Myocyte (in vitro differentiated cells): ENCODE results near the gene VPS13D. TPM values are rescaled to one million over a fixed set of nuclear protein-coding genes. Genes with fewer than 3 reads are reported as not detected.
"Not testable (repeated sequence)": the region's sequence is repeated elsewhere in the genome, so short reads cannot be mapped to it uniquely, and the experiment has no call there.

ENCODE experiments used
- DNase-seq: peaks from one replicate; pipeline ENCODE4 v3.0.0-alpha.2; 2012; ENCODE audit warnings: low read depth
- total RNA-seq: library from RNA; depleted of rRNA; stranded (reverse); fragments of >200 nt; gene quantifications from 2 replicates; pipeline ENCODE4 v1.2.3, GENCODE V29; 2014

Gene VPS13D
- total RNA-seq, 1 donor from 2014 or later = 23.0 TPM

DNA sequence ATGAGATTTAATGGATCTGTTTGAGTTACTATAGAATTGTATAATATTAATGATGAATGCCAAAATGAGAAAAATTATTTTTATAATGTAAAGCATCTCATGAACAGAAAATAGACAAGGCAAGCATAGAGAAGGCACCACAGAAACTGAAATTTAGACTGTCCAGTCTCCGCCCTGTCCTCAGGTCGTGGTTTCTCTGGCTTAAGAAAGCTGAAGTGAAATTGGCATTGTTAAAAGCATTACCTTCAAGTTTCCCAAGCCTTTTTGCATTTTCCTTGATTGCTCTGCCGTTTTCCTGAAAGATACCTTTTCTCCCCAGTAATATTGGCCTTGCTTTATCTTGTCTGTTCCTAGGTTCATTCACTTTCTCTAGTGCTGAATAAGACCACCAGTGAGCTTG lies 58.0 kb downstream of the VPS13D start:
- no peak for DNase-seq

GRCh38 chr1:12290828-12291227 lies 61.0 kb downstream of the VPS13D start:
- DNase-seq = no peak

DNA sequence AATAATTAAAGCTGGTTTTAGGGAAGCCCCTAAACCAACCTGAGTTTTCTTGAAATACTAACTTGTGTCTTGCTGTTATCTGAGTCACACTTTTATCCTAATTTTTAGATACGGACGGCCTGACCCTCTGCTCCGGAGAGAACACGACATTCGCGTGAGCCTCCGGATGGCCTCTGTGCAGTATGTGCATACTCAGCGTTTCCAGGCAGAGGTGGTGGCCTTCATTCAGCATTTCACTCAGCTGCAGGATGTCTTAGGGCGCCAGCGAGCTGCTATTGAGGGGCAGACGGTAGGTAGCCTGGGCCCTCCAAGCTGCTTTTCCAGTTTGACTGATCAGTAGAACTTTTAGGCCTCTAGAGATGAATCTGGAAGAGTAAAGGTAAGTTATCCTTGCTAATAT lies 63.6 kb downstream of the VPS13D start:
- no peak for DNase-seq

GRCh38 chr1:12294076-12294475 lies 64.2 kb downstream of the VPS13D start:
- no peak for DNase-seq

- no peak for DNase-seq
Measured at GRCh38 chr1:12296016-12296415, 66.2 kb downstream of the VPS13D start.

DNA sequence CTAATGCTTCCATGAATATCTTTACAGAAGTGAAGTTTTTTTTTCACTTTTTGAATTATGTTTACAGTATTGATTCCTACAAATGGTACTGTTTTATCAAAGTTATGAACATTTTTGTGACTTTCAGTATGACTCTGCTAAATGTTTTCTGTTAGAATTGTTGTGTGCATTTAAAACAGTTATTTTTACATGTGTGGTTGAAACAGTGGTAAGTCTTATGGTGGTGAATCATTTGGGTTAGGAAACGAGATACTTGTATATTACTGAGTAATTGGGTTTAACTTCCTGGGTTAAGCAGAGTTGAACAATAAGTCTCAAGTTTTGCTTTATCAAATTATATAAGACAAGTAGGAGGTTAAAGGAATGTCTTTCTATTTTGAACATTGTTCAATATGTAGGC lies 66.8 kb downstream of the VPS13D start:
- peak; percentile 51 for DNase-seq

DNA sequence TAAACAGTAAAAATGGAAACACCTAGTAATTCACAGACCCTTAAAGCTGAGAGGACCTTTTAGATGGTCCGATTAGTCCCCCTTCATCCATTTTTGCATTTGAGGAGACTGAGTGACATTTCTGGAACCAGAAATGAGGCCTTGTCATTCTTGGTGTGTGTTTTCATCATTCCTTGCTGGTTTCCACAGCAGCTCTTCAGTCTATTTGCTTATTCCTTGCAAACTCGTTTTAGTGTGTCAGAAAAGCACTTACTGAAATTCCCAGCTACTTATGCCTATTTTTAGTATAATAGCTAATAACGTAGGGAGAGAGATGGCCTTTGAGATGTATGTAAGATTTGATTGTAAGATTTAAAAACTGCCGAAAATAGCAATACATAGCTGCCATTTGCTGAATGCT lies 70.9 kb downstream of the VPS13D start:
- DNase-seq = no peak

DNA sequence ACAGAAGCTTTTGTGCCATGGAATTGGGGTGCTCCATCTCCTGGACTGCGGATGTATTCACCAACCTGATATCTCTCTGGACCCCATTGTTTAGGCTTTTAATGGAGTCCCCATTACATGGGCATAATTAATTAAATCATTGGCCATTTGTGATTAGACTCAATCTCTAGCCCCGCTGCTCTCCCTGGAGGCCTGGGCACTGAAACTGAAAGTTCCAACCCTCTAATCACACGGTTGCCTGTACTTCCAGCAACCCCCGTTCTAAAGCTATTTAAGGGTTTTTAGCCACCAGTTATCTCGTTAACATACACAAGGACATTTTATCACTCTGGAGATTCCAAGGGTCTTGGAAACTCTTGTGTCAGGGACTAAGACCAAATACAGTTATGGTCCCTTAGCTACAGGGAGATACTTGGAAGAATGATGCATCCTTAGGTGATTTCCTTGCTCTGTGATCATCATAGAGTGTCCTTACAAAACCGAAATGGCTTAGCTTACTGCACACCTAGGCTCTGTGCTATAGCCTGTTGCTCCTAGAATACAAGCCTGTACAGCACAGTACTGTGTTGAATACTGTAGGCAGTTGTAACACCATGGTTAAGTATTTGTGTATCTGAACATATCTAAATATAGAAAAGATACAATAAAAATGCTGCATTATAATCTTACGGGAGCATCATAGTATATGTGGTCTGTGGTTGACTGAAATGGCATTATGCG lies 71.8 kb downstream of the VPS13D start:
- DNase-seq = no peak

GRCh38 chr1:12302798-12303447 lies 73.1 kb downstream of the VPS13D start:
- DNase-seq = no peak

DNA sequence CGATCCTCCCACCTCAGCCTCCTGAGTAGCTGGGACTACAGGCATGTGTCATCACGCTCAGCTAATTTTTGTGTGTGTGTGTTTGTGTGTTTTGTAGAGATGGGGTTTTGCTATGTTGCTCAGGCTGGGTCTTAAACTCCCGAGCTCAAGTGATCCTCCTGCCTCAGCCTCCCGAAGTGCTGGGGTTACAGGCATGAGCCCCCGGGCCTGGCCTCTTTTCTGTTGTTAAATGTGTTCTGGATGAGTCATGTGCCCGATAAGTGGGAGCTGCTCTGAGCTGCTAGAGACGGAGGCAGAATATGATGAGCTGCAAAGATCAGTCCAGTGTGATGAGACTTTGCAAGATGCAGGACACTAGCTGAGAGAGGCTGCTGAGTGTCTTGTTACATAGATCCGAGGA lies 75.5 kb downstream of the VPS13D start:
- DNase-seq = no peak

- DNase-seq = no peak
Measured at GRCh38 chr1:12309783-12310742, 80.2 kb downstream of the VPS13D start.

- no peak for DNase-seq
Measured at GRCh38 chr1:12314333-12314903, 84.6 kb downstream of the VPS13D start.

DNA sequence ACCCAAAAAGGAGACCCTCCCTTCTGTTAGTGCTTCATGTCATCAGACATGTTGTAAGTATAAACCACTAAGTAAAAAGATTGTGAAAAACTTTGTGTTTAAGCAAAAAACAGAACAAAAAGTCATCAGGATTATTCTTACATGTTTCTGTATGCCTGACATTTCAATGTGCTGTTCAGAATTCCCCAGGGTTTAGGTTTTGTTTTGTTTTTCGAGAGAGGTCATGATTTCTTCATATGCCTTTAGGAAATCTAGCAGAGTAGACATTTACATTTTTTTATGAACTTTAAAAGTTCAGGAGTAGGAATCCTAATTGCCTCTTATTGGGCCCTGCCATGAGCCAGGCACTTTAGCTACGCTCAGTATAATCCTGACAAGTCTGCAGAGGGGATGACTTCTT lies 85.3 kb downstream of the VPS13D start:
- DNase-seq = no peak

DNA sequence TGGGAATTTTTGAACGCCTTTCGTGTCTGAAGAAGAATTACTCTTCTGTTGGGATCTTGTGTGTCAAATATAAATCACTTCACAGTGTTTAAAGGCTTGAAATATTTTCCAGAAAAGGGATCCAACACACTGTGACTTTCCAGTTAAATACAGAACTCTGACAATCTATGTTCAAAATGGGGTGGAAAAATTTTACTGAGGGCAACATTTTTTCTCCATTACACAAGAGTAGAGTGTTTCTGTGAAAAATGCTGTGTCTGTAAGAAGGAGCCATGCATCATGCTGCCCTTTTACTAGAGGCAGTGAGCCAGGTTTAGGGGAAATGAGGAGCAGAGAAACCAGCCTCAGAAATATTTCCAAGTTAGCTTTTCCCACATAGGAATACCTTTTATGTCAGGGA lies 86.5 kb downstream of the VPS13D start:
- no peak for DNase-seq

DNA sequence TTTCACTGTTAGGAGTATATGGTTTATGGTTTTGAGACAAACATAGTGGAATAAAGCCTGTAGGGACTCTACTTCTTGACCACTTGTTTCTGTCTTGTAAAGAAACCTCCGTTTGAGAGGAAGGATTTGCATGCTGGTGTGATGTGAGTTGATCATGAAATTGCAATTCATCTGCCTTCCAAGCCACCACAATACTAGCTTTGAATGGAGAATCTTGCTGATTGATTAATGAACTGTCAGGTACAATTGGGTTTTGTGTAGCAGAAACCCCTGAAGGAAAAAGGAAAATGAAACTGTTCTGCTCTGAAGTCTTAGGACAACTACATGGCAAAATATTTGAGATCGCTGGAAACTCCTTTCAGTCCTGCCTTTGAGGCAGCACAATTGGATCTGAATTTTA lies 90.7 kb downstream of the VPS13D start:
- no peak for DNase-seq

- DNase-seq = no peak
Measured at GRCh38 chr1:12324423-12324822, 94.6 kb downstream of the VPS13D start.

DNA sequence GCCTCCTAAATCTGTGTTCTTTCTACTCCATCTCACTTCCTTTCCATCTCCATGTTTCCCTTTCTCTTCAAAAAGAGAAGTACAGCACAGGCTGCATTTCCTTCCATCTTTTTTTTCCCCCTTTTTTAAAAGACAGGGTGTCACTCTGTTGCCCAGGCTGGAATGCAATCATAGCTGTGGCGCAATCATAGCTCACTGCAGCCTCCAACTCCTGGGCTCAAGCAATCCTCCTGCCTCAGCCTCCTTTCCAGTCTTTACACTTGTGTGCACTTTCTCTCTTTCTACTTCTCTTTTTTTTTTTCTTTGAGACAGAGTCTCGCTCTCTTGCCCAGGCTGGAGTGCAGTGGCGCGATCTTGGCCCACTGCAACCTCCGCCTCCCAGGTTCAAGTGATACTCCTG lies 95.1 kb downstream of the VPS13D start:
- DNase-seq = not testable (repeated sequence)

DNA sequence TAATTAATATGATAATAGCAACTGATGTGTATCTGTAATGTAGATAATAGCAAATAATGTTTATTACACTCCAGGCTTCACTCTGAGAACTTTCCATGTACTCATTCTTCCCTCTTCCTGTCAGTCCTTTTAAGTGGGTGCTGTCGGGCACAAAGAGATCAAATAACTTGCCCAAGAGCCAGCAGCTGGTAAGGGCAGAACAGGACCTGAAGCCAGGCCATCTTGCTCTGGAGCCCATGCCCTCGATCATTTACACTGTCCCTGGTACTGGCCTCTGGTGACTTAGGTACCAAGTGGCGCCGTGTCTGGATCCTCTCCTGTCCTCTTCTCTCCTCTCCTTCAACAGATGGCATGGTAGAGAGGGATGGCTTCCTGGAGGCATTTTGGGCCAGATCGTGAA lies 97.2 kb downstream of the VPS13D start:
- DNase-seq = peak; percentile 22

DNA sequence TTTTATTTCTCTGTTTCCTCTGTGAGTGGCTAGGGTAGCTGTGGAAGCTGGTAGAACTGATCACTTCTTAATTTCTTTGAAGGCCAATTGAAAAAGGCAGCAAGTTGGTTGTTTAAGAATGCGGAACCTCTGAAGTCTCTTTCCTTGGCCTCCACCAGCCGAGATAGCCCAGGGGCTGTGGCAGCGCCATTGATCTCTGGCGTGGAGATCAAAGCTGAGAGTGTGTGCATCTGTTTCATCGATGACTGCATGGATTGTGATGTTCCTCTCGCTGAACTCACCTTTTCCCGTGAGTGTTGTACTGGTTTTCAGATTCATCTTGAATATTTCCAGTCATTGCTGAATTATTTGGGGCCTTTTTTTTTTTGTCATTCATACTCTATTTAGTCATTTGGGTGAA lies 97.7 kb downstream of the VPS13D start:
- no peak for DNase-seq

DNA sequence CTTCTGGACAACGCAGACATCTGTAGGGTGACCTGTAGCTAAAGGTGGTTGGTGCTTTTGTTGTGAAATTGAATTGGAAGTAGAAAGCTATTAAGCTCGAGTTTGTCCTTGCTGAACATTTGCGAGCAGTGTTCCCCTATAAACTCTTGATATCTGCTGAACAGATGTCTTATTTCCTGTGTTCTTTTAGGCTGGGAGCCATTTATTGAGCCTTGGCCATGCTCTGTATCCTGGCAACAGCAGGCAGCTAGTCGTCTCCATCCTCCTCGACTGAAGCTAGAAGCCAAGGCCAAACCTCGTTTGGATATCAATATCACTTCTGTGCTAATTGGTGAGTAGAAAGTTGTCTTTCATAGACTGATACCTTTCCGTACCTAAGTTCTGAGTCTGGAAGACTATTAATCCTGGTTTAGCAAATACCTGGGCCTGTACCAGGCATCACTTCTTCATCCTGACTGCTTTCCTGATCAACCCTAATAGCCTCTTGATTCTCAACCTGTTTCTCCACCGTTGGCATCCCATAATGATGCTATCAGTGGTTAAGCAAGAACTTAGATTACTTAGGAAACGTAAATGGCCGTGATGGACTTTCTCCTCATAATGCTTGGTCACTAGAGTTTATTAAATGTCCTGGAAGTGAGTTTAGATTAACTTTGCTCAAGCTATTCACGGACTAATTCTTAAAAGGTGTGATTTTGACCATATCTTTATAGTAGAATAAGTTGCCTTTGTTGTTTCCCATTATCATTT lies 103.4 kb downstream of the VPS13D start:
- DNase-seq = no peak

- DNase-seq = no peak
Measured at GRCh38 chr1:12335815-12336214, 106.0 kb downstream of the VPS13D start.
